ENCODE measurements around the gene MRPS7.

The MRPS7 gene

DNA sequence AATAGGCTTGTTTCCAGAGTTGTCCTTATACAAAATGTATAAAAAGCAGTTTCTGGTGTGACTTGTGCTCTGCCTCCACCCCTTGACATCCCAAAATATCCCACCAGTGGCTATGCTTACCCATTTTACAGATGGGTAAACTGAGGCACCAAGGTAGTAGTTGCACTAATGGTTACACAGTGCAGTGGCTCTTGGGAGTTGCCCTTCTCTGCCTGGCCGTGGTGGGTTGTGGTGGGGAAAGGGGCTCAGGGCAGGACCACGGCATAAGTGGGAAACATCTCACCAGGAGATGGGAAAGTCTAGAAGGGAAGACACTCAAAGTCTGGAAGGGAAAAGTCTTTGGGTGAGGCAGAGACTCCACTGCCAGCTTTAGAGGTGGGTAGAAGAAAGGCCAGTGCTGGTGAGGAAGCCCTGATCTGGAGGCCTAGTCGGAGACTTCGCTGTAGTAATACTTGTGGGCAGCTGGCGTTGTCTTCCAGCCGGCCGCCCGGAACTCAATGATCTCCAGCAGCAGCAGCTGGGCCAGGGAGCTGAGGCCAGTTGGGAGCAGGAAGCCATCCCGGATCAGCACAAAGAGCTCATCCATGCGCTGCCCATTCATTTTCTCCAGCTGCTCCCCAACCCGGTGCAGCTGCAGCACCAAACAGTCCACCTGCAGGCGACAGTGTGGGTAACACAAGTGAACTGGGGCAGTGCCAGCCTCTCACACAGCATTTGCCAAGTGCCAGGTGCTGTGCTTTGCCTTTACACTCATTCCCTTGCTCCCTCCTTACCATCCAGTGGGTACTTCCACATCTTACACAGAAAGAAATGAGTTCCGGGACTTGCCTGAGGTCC, 4.9 kb downstream of the MRPS7 start:
- H3K9me3 ChIP-seq (ENCODE audit: control insufficient read depth, insufficient read depth, low read depth, low read length), result no peaks in the 10 kb centered on the region
- H3K27ac ChIP-seq (ENCODE audit: extremely low read depth, low read depth, low read length), result no peak overlapping the region
- H3K4me1 ChIP-seq (ENCODE audit: control insufficient read depth, insufficient read depth, low read length), result peaks cover 9% of the 10 kb centered on the region; the same call in 1 of the 2 replicates
- POLR2A ChIA-PET, result interaction anchor here (0.6 to 5.2 kb wide), 5 partner anchors 17 to 139 kb away, joined by 3 to 26 read pairs (median 5); partner anchors contain the start of gene GRB2
- H3K4me3 ChIP-seq (ENCODE audit: low read depth, low read length), result no peak overlapping the region
- TF ChIP-seq, protein P1, sequence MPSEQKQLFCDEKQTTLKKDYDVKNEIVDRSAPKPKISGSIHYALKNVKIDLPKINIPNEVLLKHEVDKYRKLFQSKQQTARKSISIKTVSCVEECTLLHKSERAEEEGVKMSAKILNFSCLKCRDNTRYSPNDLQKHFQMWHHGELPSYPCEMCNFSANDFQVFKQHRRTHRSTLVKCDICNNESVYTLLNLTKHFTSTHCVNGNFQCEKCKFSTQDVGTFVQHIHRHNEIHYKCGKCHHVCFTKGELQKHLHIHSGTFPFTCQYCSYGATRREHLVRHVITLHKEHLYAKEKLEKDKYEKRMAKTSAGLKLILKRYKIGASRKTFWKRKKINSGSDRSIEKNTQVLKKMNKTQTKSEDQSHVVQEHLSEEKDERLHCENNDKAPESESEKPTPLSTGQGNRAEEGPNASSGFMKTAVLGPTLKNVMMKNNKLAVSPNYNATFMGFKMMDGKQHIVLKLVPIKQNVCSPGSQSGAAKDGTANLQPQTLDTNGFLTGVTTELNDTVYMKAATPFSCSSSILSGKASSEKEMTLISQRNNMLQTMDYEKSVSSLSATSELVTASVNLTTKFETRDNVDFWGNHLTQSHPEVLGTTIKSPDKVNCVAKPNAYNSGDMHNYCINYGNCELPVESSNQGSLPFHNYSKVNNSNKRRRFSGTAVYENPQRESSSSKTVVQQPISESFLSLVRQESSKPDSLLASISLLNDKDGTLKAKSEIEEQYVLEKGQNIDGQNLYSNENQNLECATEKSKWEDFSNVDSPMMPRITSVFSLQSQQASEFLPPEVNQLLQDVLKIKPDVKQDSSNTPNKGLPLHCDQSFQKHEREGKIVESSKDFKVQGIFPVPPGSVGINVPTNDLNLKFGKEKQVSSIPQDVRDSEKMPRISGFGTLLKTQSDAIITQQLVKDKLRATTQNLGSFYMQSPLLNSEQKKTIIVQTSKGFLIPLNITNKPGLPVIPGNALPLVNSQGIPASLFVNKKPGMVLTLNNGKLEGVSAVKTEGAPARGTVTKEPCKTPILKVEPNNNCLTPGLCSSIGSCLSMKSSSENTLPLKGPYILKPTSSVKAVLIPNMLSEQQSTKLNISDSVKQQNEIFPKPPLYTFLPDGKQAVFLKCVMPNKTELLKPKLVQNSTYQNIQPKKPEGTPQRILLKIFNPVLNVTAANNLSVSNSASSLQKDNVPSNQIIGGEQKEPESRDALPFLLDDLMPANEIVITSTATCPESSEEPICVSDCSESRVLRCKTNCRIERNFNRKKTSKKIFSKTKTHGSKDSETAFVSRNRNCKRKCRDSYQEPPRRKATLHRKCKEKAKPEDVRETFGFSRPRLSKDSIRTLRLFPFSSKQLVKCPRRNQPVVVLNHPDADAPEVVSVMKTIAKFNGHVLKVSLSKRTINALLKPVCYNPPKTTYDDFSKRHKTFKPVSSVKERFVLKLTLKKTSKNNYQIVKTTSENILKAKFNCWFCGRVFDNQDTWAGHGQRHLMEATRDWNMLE (tag by site-specific recombination; conservative IDR thresholded peaks at IDR 0.05; ENCODE audit: low read depth), result no peak
- TF ChIP-seq ZNF580 (tag by site-specific recombination; IDR thresholded peaks at IDR 0.05) (peak; percentile 49; the same call in 1 of the 2 replicates), ZNF654 (tag by site-specific recombination; IDR thresholded peaks at IDR 0.05; ENCODE audit: low read depth) (no peak)
- CTCF ChIA-PET, result interaction anchor here (0.6 to 2.0 kb wide), 3 partner anchors 26 to 247 kb away, joined by 3 to 8 read pairs (median 4); no protein-coding TSS in a partner anchor
- peaks cover 29 to 52% of the 10 kb centered on the region in 2 experiments for H3K36me3 ChIP-seq (ENCODE audit: control insufficient read depth in 2 of 2, insufficient read depth in 1 of 2, low read length in 2 of 2)

DNA sequence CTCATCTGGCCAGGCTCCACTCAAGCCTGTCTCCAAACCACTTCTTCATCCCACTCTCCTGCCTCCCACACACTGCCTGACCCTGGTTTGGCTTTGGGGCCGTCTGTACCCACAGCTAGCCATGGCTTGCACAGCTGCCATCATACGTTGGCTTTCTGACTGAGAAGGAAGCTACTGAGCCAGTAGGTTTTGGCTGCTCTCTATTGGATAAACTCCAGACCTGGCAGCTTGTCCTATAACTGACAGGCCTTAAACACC, 5.4 kb downstream of the MRPS7 start:
- no peak for TF ChIP-seq ZNF132 (tag by site-specific recombination; IDR thresholded peaks at IDR 0.05; ENCODE audit: borderline replicate concordance)
- TF ChIP-seq ZNF37A (tag by site-specific recombination; IDR thresholded peaks at IDR 0.05), result no peak
- TF ChIP-seq ZNF544 (tag by site-specific recombination; IDR thresholded peaks at IDR 0.05), result no peak
- TF ChIP-seq ZBTB20 (tag by site-specific recombination; IDR thresholded peaks at IDR 0.05), result no peak
- no peak for TF ChIP-seq PRDM1 (tag by site-specific recombination; IDR thresholded peaks at IDR 0.05)
- no peak for TF ChIP-seq YY1 (tag by site-specific recombination; IDR thresholded peaks at IDR 0.05)
- peak; percentile 33; the same call in 1 of the 2 replicates for TF ChIP-seq ZFHX2 (tag by site-specific recombination; conservative IDR thresholded peaks at IDR 0.05)
- 0 out of 2 replicates have a peak overlapping the region, but pooled peaks have one; percentile 21 for H3K27ac ChIP-seq (ENCODE audit: extremely low read depth, low read depth, low read length)
- peaks cover 29 to 52% of the 10 kb centered on the region in 2 experiments for H3K36me3 ChIP-seq (ENCODE audit: control insufficient read depth in 2 of 2, insufficient read depth in 1 of 2, low read length in 2 of 2)
- POLR2A ChIA-PET, result interaction anchor here (1.0 to 5.2 kb wide), 4 partner anchors 17 to 139 kb away, joined by 3 to 26 read pairs (median 6); partner anchors contain the start of gene GRB2
- peaks cover 9% of the 10 kb centered on the region; the same call in 1 of the 2 replicates for H3K4me1 ChIP-seq (ENCODE audit: control insufficient read depth, insufficient read depth, low read length)
- no peaks in the 10 kb centered on the region for H3K9me3 ChIP-seq (ENCODE audit: control insufficient read depth, insufficient read depth, low read depth, low read length)
- CTCF ChIA-PET, result interaction anchor here (1.0 to 2.0 kb wide), 2 partner anchors 27 to 143 kb away, joined by 4 to 8 read pairs; no protein-coding TSS in a partner anchor
- H3K4me3 ChIP-seq (ENCODE audit: low read depth, low read length), result no peak overlapping the region

DNA sequence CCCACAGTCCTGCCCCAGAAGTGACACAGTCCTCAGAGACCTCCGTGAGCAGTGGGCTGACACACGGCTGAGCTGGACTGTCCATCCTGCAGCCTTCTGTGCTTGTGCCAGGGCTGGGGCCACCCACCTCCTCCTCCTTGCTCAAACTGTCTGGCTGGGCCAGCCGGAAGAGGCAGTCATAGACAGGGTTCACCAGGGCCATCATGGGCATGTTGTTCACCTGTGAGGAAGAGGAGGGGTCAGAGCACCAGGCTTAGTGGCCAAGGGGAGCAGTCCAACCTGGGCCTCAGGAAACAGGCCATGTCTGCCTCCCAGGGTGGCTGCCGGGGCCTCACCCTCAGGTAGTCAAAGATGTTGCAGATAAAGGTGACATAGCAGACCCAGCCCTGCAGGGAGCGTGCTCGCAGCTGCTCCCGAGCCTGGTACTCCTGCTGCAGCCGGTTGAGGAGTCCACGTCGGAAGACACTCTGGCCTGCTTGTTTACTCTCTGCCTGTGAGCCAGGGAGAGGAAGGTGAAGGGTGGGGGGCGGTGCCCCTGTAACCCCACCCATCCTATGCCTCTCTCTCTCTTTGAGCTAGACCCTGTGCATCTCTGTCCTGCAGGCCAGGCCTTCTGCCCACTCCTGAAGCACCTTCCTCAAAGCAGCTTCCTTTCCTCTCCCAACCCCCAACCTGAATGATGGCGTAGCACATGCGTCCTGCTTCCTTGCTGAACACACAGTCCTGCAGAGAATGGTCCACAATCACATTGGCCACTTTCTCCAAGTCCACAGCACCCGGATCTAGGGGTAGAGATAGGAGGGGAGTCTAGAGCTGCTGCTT, 5.9 kb downstream of the MRPS7 start:
- Histone ChIP-seq H3K27ac (ENCODE audit: extremely low read depth, low read depth, low read length) (0 out of 2 replicates have a peak overlapping the region, but pooled peaks have one; percentile 21), H3K36me3 (ENCODE audit: control insufficient read depth in 2 of 2, insufficient read depth in 1 of 2, low read length in 2 of 2) (peaks cover 29 to 58% of the 10 kb centered on the region in 2 experiments), H3K4me3 (ENCODE audit: low read depth, low read length) (no peak overlapping the region), H3K9me3 (ENCODE audit: control insufficient read depth, insufficient read depth, low read depth, low read length) (no peaks in the 10 kb centered on the region), H3K4me1 (ENCODE audit: control insufficient read depth, insufficient read depth, low read length) (peaks cover 9% of the 10 kb centered on the region; the same call in 1 of the 2 replicates)
- ChIA-PET CTCF (interaction anchor here (0.7 to 4.6 kb wide), 5 partner anchors 29 to 254 kb away, joined by 3 to 22 read pairs (median 3); no protein-coding TSS in a partner anchor), POLR2A (interaction anchor here (0.7 to 5.2 kb wide), 8 partner anchors 18 to 249 kb away, joined by 3 to 26 read pairs (median 5); partner anchors contain the start of genes GRB2, NUP85, SLC25A19 and TSEN54)
- TF ChIP-seq ZNF580 (tag by site-specific recombination; IDR thresholded peaks at IDR 0.05) (no peak), ZNF658 (tag by site-specific recombination; IDR thresholded peaks at IDR 0.05) (no peak), ZFHX2 (tag by site-specific recombination; conservative IDR thresholded peaks at IDR 0.05) (no peak), ZBTB17 (tag by site-specific recombination; IDR thresholded peaks at IDR 0.05) (peak; percentile 44; the same call in 1 of the 2 replicates), YY1 (tag by site-specific recombination; IDR thresholded peaks at IDR 0.05) (no peak), ZNF629 (tag by site-specific recombination; IDR thresholded peaks at IDR 0.05) (peak; percentile 25), ZNF169 (tag by site-specific recombination; IDR thresholded peaks at IDR 0.05) (no peak), ZNF341 (tag by site-specific recombination; IDR thresholded peaks at IDR 0.05; ENCODE audit: low read depth) (no peak), HOXC10 (CRISPR knock-in tag; IDR thresholded peaks at IDR 0.05) (no peak), ZNF561 (tag by site-specific recombination; IDR thresholded peaks at IDR 0.05; ENCODE audit: borderline replicate concordance) (peak; percentile 37; the same call in 1 of the 2 replicates)
- TF ChIP-seq, protein P2, sequence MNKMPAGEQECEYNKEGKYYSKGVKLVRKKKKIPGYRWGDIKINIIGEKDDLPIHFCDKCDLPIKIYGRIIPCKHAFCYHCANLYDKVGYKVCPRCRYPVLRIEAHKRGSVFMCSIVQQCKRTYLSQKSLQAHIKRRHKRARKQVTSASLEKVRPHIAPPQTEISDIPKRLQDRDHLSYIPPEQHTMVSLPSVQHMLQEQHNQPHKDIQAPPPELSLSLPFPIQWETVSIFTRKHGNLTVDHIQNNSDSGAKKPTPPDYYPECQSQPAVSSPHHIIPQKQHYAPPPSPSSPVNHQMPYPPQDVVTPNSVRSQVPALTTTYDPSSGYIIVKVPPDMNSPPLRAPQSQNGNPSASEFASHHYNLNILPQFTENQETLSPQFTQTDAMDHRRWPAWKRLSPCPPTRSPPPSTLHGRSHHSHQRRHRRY (tag by site-specific recombination; IDR thresholded peaks at IDR 0.05), result no peak
- TF ChIP-seq, protein P3, sequence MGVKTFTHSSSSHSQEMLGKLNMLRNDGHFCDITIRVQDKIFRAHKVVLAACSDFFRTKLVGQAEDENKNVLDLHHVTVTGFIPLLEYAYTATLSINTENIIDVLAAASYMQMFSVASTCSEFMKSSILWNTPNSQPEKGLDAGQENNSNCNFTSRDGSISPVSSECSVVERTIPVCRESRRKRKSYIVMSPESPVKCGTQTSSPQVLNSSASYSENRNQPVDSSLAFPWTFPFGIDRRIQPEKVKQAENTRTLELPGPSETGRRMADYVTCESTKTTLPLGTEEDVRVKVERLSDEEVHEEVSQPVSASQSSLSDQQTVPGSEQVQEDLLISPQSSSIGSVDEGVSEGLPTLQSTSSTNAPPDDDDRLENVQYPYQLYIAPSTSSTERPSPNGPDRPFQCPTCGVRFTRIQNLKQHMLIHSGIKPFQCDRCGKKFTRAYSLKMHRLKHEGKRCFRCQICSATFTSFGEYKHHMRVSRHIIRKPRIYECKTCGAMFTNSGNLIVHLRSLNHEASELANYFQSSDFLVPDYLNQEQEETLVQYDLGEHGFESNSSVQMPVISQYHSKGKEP (tag by site-specific recombination; IDR thresholded peaks at IDR 0.05), result peak; percentile 58; the same call in 1 of the 2 replicates

All from HEK293 (cell line).